ENCODE measurements around the gene RNU6-1.

RNU6-1 gene
- 0 to 0.25 (median 0.06) reads per million in 9 experiments for total RNA-seq

DNA sequence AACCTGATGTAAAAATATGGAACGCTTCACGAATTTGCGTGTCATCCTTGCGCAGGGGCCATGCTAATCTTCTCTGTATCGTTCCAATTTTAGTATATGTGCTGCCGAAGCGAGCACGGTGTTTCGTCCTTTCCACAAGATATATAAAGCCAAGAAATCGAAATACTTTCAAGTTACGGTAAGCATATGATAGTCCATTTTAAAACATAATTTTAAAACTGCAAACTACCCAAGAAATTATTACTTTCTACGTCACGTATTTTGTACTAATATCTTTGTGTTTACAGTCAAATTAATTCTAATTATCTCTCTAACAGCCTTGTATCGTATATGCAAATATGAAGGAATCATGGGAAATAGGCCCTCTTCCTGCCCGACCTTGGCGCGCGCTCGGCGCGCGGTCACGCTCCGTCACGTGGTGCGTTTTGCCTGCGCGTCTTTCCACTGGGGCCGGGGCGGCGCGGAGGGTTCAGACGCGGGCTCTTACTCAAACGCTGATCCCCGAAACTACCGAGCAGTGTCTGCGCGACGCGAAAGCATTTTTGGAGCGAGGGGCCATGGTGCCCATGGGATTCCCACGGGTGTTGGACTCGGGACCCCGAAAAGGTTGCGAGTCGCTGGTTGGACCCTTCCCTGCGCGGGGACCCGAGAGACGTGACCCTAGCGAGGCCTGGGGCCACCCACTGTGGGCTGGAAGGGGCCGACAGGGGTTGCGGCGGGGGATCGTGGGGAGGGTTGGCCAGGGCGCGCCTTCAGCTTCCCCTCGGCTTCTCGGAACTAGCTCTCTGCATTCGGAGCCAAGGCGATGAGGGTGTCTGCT is at the start of gene RNU6-1:
Gene RNU6-1, minus strand, starts transcription at position 117 of the 820 bp plus-strand sequence.
- peak within 1 kb of the TSS; percentile 88 to 90 for H3K4me3 Mint-ChIP-seq
- H3K9me3 Mint-ChIP-seq: no peaks in the 10 kb centered on the region
- peak within 1 kb of the TSS; percentile 98 to 100 for H3K27ac Mint-ChIP-seq
- H3K4me1 Mint-ChIP-seq (ENCODE audit: low read depth in 2 of 2): peaks cover 20 to 24% of the 10 kb centered on the region in 2 donors
- peaks cover 8 to 17% of the 10 kb centered on the region in 2 donors for H3K27me3 Mint-ChIP-seq
- ATAC-seq (replicated peaks) (peak; percentile 89), DNase-seq (peak; percentile 93 to 95 (median 95))
- H3K36me3 Mint-ChIP-seq (ENCODE audit: insufficient read depth): peaks cover 26% of the 10 kb centered on the region

DNA sequence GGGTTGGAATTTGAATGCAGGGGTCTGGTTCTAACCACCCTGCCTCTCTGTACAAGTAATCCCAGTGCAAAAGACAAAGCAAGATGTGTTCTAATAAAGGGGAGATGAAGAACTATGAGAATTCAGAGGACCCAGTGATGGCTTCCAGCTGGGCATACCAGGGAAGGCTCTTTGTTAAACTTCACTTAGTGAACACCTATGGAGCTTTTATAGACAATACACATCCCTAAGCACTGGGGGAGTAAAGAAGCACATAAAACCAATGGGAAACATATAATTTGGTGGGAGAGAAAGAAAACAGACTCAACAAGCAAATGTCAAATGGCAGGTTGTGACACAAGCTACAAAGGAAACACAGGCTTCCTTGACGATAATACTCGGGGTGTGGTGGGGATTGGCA is 47.9 kb upstream of the RNU6-1 start:
- Mint-ChIP-seq H3K9me3 (no peaks in the 10 kb centered on the region), H3K27me3 (peaks cover 47 to 57% of the 10 kb centered on the region in 2 donors), H3K36me3 (ENCODE audit: insufficient read depth) (no peaks in the 10 kb centered on the region), H3K4me3 (no peak overlapping the region), H3K27ac (no peak overlapping the region), H3K4me1 (ENCODE audit: low read depth in 2 of 2) (peaks cover 0 to 9% of the 10 kb centered on the region in 2 donors)
- DNase-seq (no peak), ATAC-seq (replicated peaks) (no peak)

DNA sequence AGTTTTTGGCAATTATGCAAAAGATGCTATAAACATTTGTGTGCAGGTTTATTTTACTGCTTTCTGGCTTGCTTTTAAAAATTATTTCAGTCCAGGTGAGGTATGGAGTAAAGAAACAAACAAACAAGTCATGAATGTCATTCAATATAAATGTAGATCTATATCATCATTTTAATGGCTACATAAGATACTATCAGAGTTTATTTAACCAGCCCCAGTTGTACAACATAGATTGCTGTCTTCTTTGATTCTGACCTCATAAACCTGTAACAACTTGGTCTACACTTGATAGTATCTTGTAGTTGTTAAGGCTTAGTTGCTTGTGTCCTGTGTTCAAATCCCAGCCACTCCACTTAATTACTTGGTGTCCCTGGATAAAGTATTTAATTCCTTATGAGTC is 46.0 kb upstream of the RNU6-1 start:
- ATAC-seq (replicated peaks) (no peak), DNase-seq (no peak)
- Mint-ChIP-seq H3K9me3 (no peaks in the 10 kb centered on the region), H3K4me1 (ENCODE audit: low read depth in 2 of 2) (peaks cover 0 to 9% of the 10 kb centered on the region in 2 donors), H3K27ac (no peak overlapping the region), H3K27me3 (peaks cover 37 to 57% of the 10 kb centered on the region in 2 donors), H3K4me3 (peak overlapping the region; percentile 67 to 78), H3K36me3 (ENCODE audit: insufficient read depth) (no peaks in the 10 kb centered on the region)

DNA sequence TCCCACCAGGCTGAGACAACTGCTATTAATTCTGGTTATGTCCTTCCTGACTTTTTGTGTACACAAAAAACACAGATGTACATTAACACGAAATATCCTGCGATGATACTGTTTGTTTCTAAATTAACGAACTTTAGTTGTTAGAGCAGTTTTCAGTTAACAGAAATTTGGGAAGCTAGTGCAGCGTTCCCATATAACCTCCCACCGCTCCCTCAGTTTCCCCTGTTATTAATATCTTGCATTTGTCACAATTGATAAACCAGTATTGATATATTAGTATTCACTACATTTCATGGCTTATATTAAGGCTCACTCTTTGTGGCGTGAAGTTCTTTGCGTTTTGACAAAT is 45.3 kb upstream of the RNU6-1 start:
- peak overlapping the region; percentile 67 to 78 for H3K4me3 Mint-ChIP-seq
- H3K27ac Mint-ChIP-seq: no peak overlapping the region
- no peaks in the 10 kb centered on the region for H3K9me3 Mint-ChIP-seq
- no peaks in the 10 kb centered on the region for H3K36me3 Mint-ChIP-seq (ENCODE audit: insufficient read depth)
- ATAC-seq (replicated peaks) (no peak), DNase-seq (no peak)
- H3K27me3 Mint-ChIP-seq: peaks cover 31 to 53% of the 10 kb centered on the region in 2 donors
- H3K4me1 Mint-ChIP-seq (ENCODE audit: low read depth in 2 of 2): peaks cover 0 to 9% of the 10 kb centered on the region in 2 donors

DNA sequence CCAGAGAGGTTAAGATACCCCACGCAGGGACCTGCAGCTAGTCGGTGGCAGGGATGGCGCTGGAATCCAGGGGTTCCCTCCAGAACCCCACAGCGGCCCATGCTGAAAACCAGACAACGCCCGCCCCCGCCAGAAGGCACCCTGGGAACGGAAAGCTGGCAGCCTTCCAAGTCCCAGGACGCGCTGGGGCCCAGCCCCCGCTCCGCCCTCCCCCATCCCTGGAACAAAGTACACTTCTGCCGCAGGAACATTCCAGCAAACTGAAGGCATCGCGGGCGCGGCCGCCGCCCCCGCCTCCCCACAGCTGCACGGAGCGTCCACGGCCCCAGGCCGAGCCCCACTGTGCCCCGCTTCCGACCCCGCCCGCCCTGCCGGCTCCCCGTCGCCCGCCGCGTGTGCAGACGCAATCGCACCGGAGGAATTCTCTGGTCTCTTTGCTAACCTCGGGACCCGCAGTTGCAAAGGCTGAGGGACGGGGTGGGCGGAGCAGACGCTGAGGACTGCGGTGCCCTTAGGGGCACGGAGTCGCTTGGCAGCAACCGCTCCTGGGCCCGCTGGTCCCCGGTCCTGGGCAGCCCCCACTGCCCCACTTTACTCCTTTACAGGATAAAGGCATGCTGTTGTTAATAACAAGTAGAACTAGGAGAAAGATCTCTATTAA is 44.8 kb upstream of the RNU6-1 start:
- DNase-seq: peak in 2 of 3 experiments; percentile 13 to 31
- H3K36me3 Mint-ChIP-seq (ENCODE audit: insufficient read depth): no peaks in the 10 kb centered on the region
- peaks cover 0 to 9% of the 10 kb centered on the region in 2 donors for H3K4me1 Mint-ChIP-seq (ENCODE audit: low read depth in 2 of 2)
- peak; percentile 80 for ATAC-seq (replicated peaks)
- no peak overlapping the region for H3K27ac Mint-ChIP-seq
- peak overlapping the region; percentile 67 to 78 for H3K4me3 Mint-ChIP-seq
- H3K9me3 Mint-ChIP-seq: no peaks in the 10 kb centered on the region
- peaks cover 26 to 53% of the 10 kb centered on the region in 2 donors for H3K27me3 Mint-ChIP-seq

DNA sequence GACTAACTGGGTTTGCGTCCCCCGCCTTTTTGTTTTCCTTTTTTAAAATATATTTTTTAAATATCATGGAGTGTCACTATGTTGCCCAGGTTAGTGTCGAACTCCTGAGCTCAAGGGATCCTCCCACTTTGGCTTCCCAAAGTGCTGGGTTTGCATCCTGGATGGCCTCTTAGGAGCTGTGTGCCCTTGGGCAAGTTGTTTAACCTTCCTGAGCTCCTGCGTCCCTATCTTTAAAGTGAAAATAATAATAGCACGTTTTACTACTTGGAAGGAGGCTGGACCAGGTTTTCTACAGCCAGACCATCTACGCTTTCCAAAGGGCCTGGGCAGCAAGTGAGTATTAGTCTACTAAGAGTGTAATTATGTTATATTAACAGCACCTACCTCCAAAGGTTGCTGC is 44.2 kb upstream of the RNU6-1 start:
- DNase-seq (no peak), ATAC-seq (replicated peaks) (no peak)
- Mint-ChIP-seq H3K36me3 (ENCODE audit: insufficient read depth) (no peaks in the 10 kb centered on the region), H3K9me3 (no peaks in the 10 kb centered on the region), H3K27me3 (peaks cover 20 to 53% of the 10 kb centered on the region in 2 donors), H3K4me3 (peak overlapping the region; percentile 67 to 78), H3K4me1 (ENCODE audit: low read depth in 2 of 2) (peaks cover 0 to 9% of the 10 kb centered on the region in 2 donors), H3K27ac (no peak overlapping the region)

DNA sequence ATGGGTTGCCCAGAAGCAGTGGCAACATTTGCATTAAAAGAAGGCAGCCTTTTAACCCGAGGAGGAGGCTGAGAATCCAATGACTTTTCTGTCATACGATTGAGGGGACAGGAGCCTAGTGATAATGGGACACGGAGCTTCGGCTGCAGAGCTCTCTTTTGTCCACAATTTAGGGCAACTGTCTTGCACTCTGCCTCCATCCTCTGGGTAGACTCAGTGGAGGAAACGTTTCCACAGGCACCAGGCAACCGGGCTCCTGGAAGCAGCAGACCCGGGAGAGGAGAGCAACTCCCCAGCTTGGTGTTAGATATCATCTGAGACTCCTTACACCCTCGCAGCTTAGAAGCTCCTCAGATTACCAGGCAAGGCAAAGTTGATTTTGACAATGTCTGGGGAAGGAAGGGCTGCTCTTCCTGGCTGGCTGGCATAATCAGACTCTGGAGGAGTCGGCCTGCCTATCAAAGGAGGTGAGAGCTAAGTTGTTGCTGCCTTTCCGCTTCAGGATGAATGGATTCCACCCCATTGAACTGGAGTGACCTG is 43.5 kb upstream of the RNU6-1 start:
- Mint-ChIP-seq H3K36me3 (ENCODE audit: insufficient read depth) (no peaks in the 10 kb centered on the region), H3K4me1 (ENCODE audit: low read depth in 2 of 2) (peaks cover 0 to 9% of the 10 kb centered on the region in 2 donors), H3K27me3 (peaks cover 15 to 53% of the 10 kb centered on the region in 2 donors), H3K4me3 (no peak overlapping the region), H3K9me3 (no peaks in the 10 kb centered on the region), H3K27ac (no peak overlapping the region)
- DNase-seq (no peak), ATAC-seq (replicated peaks) (no peak)

DNA sequence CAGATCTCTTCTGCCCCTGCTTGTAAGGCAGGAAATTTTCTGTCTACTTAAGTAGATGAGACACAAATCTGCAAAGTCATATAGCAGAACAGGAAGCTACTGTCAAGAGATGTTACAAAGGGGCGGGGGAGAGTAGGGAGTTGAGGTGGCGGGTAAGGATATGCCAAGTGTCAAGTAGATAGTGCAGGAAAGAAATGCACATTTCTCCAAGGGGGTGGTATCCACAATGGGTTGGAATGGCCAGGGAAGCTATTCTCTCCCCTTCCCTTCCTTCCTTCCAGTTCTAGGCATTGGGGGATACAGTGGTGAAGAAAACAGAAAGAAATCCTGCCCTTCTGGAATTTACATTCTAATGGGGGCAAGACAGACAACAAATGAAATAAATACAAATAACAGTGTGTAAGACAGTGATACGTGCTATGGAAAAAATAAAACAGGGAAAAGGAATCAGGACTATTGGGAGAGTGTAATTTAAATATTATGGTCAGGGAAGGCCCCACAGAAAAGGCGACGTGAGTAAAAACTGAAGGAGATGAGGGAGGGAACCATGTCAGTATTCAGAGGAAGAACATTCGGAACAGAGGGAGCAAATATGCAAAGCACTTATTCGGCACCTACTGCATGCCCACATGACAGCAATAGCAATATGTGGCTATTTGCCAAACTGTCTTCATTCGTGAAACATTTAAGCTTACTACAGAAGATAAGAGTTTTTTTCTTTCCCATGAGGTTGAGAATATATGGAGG is 42.8 kb upstream of the RNU6-1 start:
- Mint-ChIP-seq H3K4me1 (ENCODE audit: low read depth in 2 of 2) (peaks cover 0 to 9% of the 10 kb centered on the region in 2 donors), H3K36me3 (ENCODE audit: insufficient read depth) (no peaks in the 10 kb centered on the region), H3K4me3 (no peak overlapping the region), H3K27me3 (peaks cover 9 to 53% of the 10 kb centered on the region in 2 donors), H3K27ac (no peak overlapping the region), H3K9me3 (no peaks in the 10 kb centered on the region)
- no peak for ATAC-seq (replicated peaks)
- DNase-seq: no peak

DNA sequence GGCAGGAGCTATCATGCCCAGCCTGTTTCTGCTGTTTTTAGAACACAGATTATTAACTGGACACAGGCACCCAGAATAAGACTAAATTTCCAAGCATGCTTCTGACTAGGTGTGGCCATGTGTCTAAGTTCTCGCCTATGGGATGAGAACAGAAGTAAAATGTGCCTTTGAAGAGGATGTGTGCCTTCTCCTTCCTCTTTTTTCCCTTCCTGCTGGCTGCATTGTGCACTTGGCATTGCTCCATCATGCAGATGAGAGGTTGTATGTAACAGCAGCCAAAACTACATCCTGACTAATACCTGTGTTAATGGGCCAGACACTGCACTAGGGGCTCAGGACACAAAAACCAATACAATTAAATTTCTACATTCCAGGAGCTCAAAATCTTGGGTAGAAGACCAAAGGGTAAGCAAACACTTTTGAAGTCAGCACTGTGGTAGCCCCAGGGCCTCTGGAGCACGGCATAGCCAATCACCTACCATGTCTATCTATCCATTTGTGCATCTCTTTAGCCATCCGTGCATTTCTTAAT is 40.9 kb upstream of the RNU6-1 start:
- no peaks in the 10 kb centered on the region for H3K9me3 Mint-ChIP-seq
- H3K27ac Mint-ChIP-seq: no peak overlapping the region
- H3K4me3 Mint-ChIP-seq: no peak overlapping the region
- ATAC-seq (replicated peaks) (no peak), DNase-seq (no peak)
- H3K36me3 Mint-ChIP-seq (ENCODE audit: insufficient read depth): no peaks in the 10 kb centered on the region
- H3K27me3 Mint-ChIP-seq: peaks cover 11 to 58% of the 10 kb centered on the region in 2 donors
- H3K4me1 Mint-ChIP-seq (ENCODE audit: low read depth in 2 of 2): peaks cover 0 to 9% of the 10 kb centered on the region in 2 donors

DNA sequence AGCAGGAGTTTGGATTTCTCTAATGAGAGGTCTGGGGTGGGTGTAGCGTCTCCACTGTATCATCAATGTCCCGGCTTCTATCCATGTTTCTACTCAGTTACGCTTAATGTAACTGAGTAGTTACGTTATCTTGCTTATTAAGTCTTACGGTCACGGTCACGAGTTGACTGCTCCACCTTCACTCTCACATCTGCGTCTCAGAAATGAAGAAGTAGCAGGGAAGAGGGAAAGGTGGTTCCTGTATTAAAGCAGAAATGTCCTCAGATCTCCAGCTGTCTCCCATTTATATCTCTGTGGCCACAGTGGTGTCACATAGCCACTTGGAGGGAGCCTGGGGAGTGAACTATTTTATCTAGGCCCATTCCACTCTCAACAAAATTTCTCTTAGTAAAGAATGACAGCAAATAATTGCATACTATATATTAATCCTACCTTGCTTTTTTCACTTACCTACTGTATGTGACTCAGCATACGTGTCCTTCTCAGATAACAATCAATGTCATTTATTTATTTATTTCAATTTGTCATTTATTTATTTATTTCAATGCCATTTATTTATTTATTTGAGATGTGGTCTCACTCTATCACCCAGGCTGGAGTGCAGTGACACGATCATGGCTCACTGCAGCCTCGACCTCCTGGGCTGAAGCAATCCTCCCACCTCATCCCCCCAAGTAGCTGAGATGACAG is 39.7 kb upstream of the RNU6-1 start:
- no peak overlapping the region for H3K4me3 Mint-ChIP-seq
- H3K27me3 Mint-ChIP-seq: peaks cover 5 to 54% of the 10 kb centered on the region in 2 donors
- no peak overlapping the region for H3K27ac Mint-ChIP-seq
- H3K4me1 Mint-ChIP-seq (ENCODE audit: low read depth in 2 of 2): no peaks in the 10 kb centered on the region
- ATAC-seq (replicated peaks): no peak
- no peak for DNase-seq
- no peaks in the 10 kb centered on the region for H3K36me3 Mint-ChIP-seq (ENCODE audit: insufficient read depth)
- no peaks in the 10 kb centered on the region for H3K9me3 Mint-ChIP-seq

DNA sequence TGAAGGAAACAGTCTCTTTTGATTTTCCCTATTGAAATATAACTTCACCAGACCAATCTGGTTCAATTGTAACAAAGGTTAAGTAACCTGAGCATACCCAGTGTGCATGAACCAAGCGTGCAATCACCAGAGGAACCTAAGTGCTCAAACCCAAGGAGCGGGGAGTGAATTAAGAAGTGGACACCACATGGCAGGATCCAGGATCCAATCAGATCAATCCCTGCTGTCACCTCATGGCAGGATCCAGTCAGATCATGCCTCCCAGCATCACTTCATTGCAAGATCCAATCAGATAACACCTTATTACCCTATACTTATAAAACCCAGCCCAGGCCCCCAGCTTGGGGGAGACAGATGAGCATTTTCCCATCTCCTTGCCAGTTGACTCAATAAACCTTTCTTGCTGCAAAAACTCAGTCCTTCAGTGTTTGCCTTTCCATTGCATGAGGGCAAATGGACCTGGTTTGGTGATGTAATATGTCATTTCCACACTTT is 38.9 kb upstream of the RNU6-1 start:
- H3K4me1 Mint-ChIP-seq (ENCODE audit: low read depth in 2 of 2): no peaks in the 10 kb centered on the region
- no peaks in the 10 kb centered on the region for H3K9me3 Mint-ChIP-seq
- DNase-seq: no peak
- ATAC-seq (replicated peaks): no peak
- H3K27ac Mint-ChIP-seq: no peak overlapping the region
- no peaks in the 10 kb centered on the region for H3K36me3 Mint-ChIP-seq (ENCODE audit: insufficient read depth)
- H3K4me3 Mint-ChIP-seq: no peak overlapping the region
- H3K27me3 Mint-ChIP-seq: peaks cover 9 to 63% of the 10 kb centered on the region in 2 donors

DNA sequence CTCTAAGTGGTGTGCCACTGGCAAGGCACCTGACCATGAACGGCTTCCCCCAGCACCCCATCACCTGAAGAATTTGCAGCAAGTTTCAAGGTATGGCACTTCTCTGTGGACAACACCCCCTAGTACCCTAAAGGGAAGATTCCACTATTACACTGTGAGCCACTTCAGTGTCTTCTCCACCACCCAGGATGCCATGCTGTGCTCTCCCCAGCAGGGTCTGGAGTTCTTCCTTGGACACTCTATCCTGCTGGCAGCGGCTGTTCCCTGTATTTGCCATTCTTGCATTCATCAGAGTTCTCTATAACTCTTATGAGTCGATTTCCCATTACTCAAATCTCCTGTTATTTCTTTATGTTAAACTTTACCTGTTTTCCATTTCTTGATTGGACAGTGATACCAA is 33.9 kb upstream of the RNU6-1 start:
- Mint-ChIP-seq H3K4me1 (ENCODE audit: low read depth in 2 of 2) (no peaks in the 10 kb centered on the region), H3K9me3 (no peaks in the 10 kb centered on the region), H3K27ac (no peak overlapping the region), H3K27me3 (peaks cover 21 to 82% of the 10 kb centered on the region in 2 donors), H3K36me3 (ENCODE audit: insufficient read depth) (no peaks in the 10 kb centered on the region), H3K4me3 (no peak overlapping the region)
- ATAC-seq (replicated peaks) (no peak), DNase-seq (no peak)
